A673 (cell line): ENCODE results near the gene PSD2.

Source experiments
- EZH2 ChIP-seq: fragments of 200-600 bp; sonication (generic); IDR thresholded peaks from 2 replicates; pipeline ENCODE4 v1.6.1; 2017; ENCODE audit warnings: borderline replicate concordance, low read depth, mild to moderate bottlenecking, mixed read lengths, antibody characterized with exemption, low read length; ENCODE audit not compliant: poor library complexity, severe bottlenecking
- TF ChIP-seq, protein P1 (sequence below): fragments of 300-800, 200-600 bp; sonication (generic); conservative IDR thresholded peaks from 2 replicates; pipeline ENCODE4 v1.5.1; 2017; ENCODE audit warnings: low read depth, mild to moderate bottlenecking, antibody characterized with exemption, low read length, moderate library complexity, mixed read lengths

DNA sequence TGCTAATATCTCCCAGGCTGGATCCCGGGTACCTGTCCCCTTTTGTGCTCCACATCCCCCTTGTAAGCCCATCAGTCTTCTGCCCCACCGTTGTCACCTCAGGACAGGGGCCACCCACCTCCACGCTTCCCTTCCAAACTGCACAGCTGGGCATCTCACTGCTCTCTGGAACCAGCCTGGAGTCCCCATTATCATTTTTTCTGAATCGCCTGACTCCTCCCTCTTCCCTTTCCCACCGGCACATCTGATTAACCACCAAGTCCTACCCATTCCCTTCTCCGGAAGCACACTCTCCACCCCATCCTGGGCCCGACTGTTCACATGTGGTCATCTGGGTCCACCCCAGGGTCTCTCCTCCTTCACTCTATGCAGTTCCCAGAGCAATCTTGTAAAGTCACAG is 53.9 kb downstream of the PSD2 start:
- TF ChIP-seq EZH2: no peak
- TF ChIP-seq, protein P1, sequence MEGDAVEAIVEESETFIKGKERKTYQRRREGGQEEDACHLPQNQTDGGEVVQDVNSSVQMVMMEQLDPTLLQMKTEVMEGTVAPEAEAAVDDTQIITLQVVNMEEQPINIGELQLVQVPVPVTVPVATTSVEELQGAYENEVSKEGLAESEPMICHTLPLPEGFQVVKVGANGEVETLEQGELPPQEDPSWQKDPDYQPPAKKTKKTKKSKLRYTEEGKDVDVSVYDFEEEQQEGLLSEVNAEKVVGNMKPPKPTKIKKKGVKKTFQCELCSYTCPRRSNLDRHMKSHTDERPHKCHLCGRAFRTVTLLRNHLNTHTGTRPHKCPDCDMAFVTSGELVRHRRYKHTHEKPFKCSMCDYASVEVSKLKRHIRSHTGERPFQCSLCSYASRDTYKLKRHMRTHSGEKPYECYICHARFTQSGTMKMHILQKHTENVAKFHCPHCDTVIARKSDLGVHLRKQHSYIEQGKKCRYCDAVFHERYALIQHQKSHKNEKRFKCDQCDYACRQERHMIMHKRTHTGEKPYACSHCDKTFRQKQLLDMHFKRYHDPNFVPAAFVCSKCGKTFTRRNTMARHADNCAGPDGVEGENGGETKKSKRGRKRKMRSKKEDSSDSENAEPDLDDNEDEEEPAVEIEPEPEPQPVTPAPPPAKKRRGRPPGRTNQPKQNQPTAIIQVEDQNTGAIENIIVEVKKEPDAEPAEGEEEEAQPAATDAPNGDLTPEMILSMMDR: no peak
